ENCODE results near the gene TNFRSF14.

GRCh38 chr1:2523191-2523890, 32.8 kb upstream of the TNFRSF14 start:
- no peak for TF ChIP-seq OSR1 (CRISPR knock-in tag; IDR thresholded peaks at IDR 0.05)
- TF ChIP-seq SNAI2 (CRISPR knock-in tag; IDR thresholded peaks at IDR 0.05), result no peak
- no peak for TF ChIP-seq PPARA (CRISPR knock-in tag; IDR thresholded peaks at IDR 0.05; ENCODE audit: borderline replicate concordance)
- TF ChIP-seq CSRNP3 (CRISPR knock-in tag; IDR thresholded peaks at IDR 0.05), result no peak
- no peak for TF ChIP-seq GLIS3 (CRISPR knock-in tag; IDR thresholded peaks at IDR 0.05)

Data from SK-N-SH treated with all-trans-retinoic acid at 6 μM for 48 hours (cell line).